Measurements from ENCODE around the gene SPNS3.

- TF ChIP-seq REST (IDR thresholded peaks at IDR 0.05; ENCODE audit: borderline replicate concordance), result no peak
- TF ChIP-seq CTCF (IDR thresholded peaks at IDR 0.05; ENCODE audit: poor library complexity, severe bottlenecking), result no peak
- TF ChIP-seq POLR2AphosphoS5 (IDR thresholded peaks at IDR 0.05), result no peak
Measured at GRCh38 chr17:4386406-4386805, 47.3 kb upstream of the SPNS3 start.
